Measurements from ENCODE around the gene MATR3.

GRCh38 chr5:139262742-139263445 is 30.6 kb upstream of the MATR3 start:
- TF ChIP-seq TAF1 (IDR thresholded peaks at IDR 0.05; ENCODE audit: borderline replicate concordance, low read depth, low read length) (no peak), POLR2AphosphoS5 (IDR thresholded peaks at IDR 0.05; ENCODE audit: low read depth, low read length) (no peak)

Measured in GM12892 (cell line).